CD8-positive, alpha-beta memory T cell (primary cell): Measurements from ENCODE around the gene CETP. TPM values are rescaled to one million over a fixed set of nuclear protein-coding genes. Genes with fewer than 3 reads are reported as not detected.

Source experiments
- CTCF ChIA-PET: fragments of 350-600 bp; sonication (Branson Sonifier 250); formaldehyde crosslinking; loops from one replicate; lab custom pipeline; 2021; ENCODE audit warnings: antibody characterized with exemption; lab: Charles Lee
- POLR2A ChIA-PET: fragments of 350-600 bp; sonication (Branson Sonifier 250); formaldehyde crosslinking; loops from one replicate; lab custom pipeline; 2021; ENCODE audit warnings: antibody characterized with exemption; lab: Charles Lee
- DNase-seq, 5 donors: peaks; one replicate each; pipeline versions ENCODE4 v3.0.0 to v3.0.0-alpha.2; 2020 to 2022; ENCODE audit warnings: mixed read lengths in 1 of 5
- H3K27ac ChIP-seq: one replicate; pipeline ENCODE4 v1.7.0; 2013; ENCODE audit warnings: low read depth, mild to moderate bottlenecking, low read length, moderate library complexity
- H3K27me3 ChIP-seq: 2 replicates; pipeline ENCODE4 v1.7.0; 2013; ENCODE audit warnings: low read length, mild to moderate bottlenecking; ENCODE audit not compliant: insufficient read depth, poor library complexity, severe bottlenecking
- H3K36me3 ChIP-seq: 2 replicates; pipeline ENCODE4 v1.7.0; 2013; ENCODE audit warnings: mild to moderate bottlenecking, low read length, moderate library complexity; ENCODE audit not compliant: insufficient read depth
- H3K4me1 ChIP-seq: 2 replicates; pipeline ENCODE4 v1.7.0; 2013; ENCODE audit warnings: mild to moderate bottlenecking, low read length, moderate library complexity; ENCODE audit not compliant: insufficient read depth
- H3K4me3 ChIP-seq: 2 replicates; pipeline ENCODE4 v1.7.0; 2013; ENCODE audit warnings: mild to moderate bottlenecking, low read length
- H3K9me3 ChIP-seq: 2 replicates; pipeline ENCODE4 v1.7.0; 2013; ENCODE audit warnings: mild to moderate bottlenecking, low read length
- H3K27ac Mint-ChIP-seq, 8 donors: one replicate each; pipeline ENCODE4 v1.8.0; 2020 to 2021; ENCODE audit warnings: mixed read lengths in 8 of 8, mild to moderate bottlenecking in 6 of 8, inconsistent platforms in 3 of 8, moderate library complexity in 3 of 8
- H3K27me3 Mint-ChIP-seq, 2 donors: one replicate each; pipeline ENCODE4 v1.8.0; 2020 to 2021; ENCODE audit warnings: mixed read lengths in 2 of 2, mild to moderate bottlenecking in 1 of 2, moderate library complexity in 1 of 2
- H3K36me3 Mint-ChIP-seq, 3 donors: one replicate each; pipeline ENCODE4 v1.8.0; 2020 to 2021; ENCODE audit warnings: mixed read lengths in 3 of 3, inconsistent platforms in 1 of 3, mild to moderate bottlenecking in 1 of 3
- H3K4me1 Mint-ChIP-seq, 3 donors: one replicate each; pipeline ENCODE4 v1.8.0; 2020 to 2021; ENCODE audit warnings: mixed read lengths in 3 of 3, inconsistent platforms in 1 of 3, mild to moderate bottlenecking in 1 of 3
- H3K4me3 Mint-ChIP-seq, 7 donors: one replicate each; pipeline ENCODE4 v1.8.0; 2020 to 2021; ENCODE audit warnings: mixed read lengths in 7 of 7, mild to moderate bottlenecking in 6 of 7, moderate library complexity in 4 of 7, inconsistent platforms in 2 of 7
- H3K9me3 Mint-ChIP-seq, 5 donors: one replicate each; pipeline ENCODE4 v1.8.0; 2020 to 2022; ENCODE audit warnings: mixed read lengths in 5 of 5, mild to moderate bottlenecking in 3 of 5, moderate library complexity in 2 of 5, inconsistent platforms in 1 of 5
- polyA plus RNA-seq: library from polyadenylated mRNA; unstranded; fragments of 300-500 nt; fragmentation: Illumina TruSeq; gene quantifications from one replicate; pipeline ENCODE4 v1.2.3, GENCODE V29; 2021
- total RNA-seq, 2 experiments: library from RNA; stranded (reverse); gene quantifications; one replicate each; pipeline ENCODE4 v1.2.3, GENCODE V29; 2021

The CETP gene
- total and polyA plus RNA-seq, 3 experiments from 2014 or later = not detected

DNA sequence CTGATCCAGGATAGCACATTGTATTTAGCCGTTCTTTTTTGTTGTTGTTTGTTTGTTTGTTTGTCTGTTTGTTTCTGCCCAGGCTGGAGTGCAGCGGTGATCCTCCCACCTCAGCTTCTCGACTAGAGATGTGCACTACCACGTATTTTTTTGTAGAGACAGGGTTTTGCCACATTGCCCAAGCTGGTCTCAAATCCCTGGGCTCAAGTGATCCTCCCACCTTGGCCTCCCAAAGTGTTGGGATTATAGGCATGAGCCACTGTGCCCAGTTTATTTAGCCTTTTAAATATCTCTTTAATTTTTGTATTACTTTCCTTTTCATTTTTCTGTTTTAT, 18.4 kb downstream of the CETP start:
- Histone ChIP-seq H3K27ac (no peak overlapping the region), H3K36me3 (peaks cover 11% of the 10 kb centered on the region)
- no peak overlapping the region for H3K4me3 Mint-ChIP-seq

GRCh38 chr16:56980792-56981724, 19.3 kb downstream of the CETP start:
- Histone ChIP-seq H3K9me3 (no peaks in the 10 kb centered on the region), H3K27ac (no peak overlapping the region), H3K4me3 (no peak overlapping the region), H3K27me3 (no peaks in the 10 kb centered on the region), H3K4me1 (peaks cover 39% of the 10 kb centered on the region), H3K36me3 (peaks cover 11% of the 10 kb centered on the region)
- H3K4me1 Mint-ChIP-seq = peaks cover 52 to 76% (median 64%) of the 10 kb centered on the region in 3 donors
- H3K9me3 Mint-ChIP-seq = no peaks in the 10 kb centered on the region
- ChIA-PET POLR2A (interaction anchor here (1.9 kb wide), 1 partner anchor 8 kb away, joined by 7 read pairs; the partner anchor contains the start of gene NLRC5), CTCF (interaction anchor here (0.7 to 8.9 kb wide), 3 partner anchors 8 to 103 kb away, joined by 3 to 80 read pairs (median 4); partner anchors contain the start of gene NLRC5)
- DNase-seq = no peak
- peak overlapping the region in 1 of 7 donors; percentile 6 for H3K4me3 Mint-ChIP-seq
- H3K27me3 Mint-ChIP-seq = no peaks in the 10 kb centered on the region
- H3K27ac Mint-ChIP-seq = peak overlapping the region; percentile 21 to 97 (median 78)
- peaks cover 0 to 31% (median 10%) of the 10 kb centered on the region in 3 donors for H3K36me3 Mint-ChIP-seq

More for the DNA sequence above, 18.4 kb downstream of the CETP start:
- ChIA-PET CTCF (interaction anchor here (0.7 to 1.4 kb wide), 2 partner anchors 9 to 104 kb away, joined by 3 to 4 read pairs; partner anchors contain the start of gene NLRC5), POLR2A (interaction anchor here (1.9 kb wide), 1 partner anchor 9 kb away, joined by 7 read pairs; the partner anchor contains the start of gene NLRC5)
- H3K4me1 ChIP-seq = peaks cover 30% of the 10 kb centered on the region
- no peaks in the 10 kb centered on the region for H3K27me3 ChIP-seq
- H3K9me3 ChIP-seq = no peaks in the 10 kb centered on the region
- DNase-seq = no peak
- H3K4me1 Mint-ChIP-seq = peaks cover 52 to 76% (median 64%) of the 10 kb centered on the region in 3 donors
- no peak overlapping the region for H3K4me3 ChIP-seq
- no peaks in the 10 kb centered on the region for H3K27me3 Mint-ChIP-seq
- H3K36me3 Mint-ChIP-seq = peaks cover 0 to 31% (median 9%) of the 10 kb centered on the region in 3 donors
- no peaks in the 10 kb centered on the region for H3K9me3 Mint-ChIP-seq
- peak overlapping the region in 4 of 8 donors; percentile 5 to 64 (median 48) for H3K27ac Mint-ChIP-seq

GRCh38 chr16:56981729-56982271, 20.1 kb downstream of the CETP start:
- CTCF ChIA-PET = interaction anchor here (1.1 to 8.9 kb wide), 3 partner anchors 8 to 17 kb away, joined by 3 to 80 read pairs (median 3); no protein-coding TSS in a partner anchor
- H3K36me3 Mint-ChIP-seq = peaks cover 0 to 31% (median 10%) of the 10 kb centered on the region in 3 donors
- POLR2A ChIA-PET = no interaction called here
- peak in 1 of 5 donors; percentile 35 for DNase-seq
- Histone ChIP-seq H3K27me3 (no peaks in the 10 kb centered on the region), H3K36me3 (peaks cover 11% of the 10 kb centered on the region), H3K4me1 (peaks cover 46% of the 10 kb centered on the region), H3K9me3 (no peaks in the 10 kb centered on the region), H3K4me3 (no peak overlapping the region), H3K27ac (no peak overlapping the region)
- peaks cover 56 to 78% (median 64%) of the 10 kb centered on the region in 3 donors for H3K4me1 Mint-ChIP-seq
- no peaks in the 10 kb centered on the region for H3K27me3 Mint-ChIP-seq
- no peak overlapping the region for H3K4me3 Mint-ChIP-seq
- H3K9me3 Mint-ChIP-seq = no peaks in the 10 kb centered on the region
- peak overlapping the region in 7 of 8 donors; percentile 21 to 97 (median 82) for H3K27ac Mint-ChIP-seq

DNA sequence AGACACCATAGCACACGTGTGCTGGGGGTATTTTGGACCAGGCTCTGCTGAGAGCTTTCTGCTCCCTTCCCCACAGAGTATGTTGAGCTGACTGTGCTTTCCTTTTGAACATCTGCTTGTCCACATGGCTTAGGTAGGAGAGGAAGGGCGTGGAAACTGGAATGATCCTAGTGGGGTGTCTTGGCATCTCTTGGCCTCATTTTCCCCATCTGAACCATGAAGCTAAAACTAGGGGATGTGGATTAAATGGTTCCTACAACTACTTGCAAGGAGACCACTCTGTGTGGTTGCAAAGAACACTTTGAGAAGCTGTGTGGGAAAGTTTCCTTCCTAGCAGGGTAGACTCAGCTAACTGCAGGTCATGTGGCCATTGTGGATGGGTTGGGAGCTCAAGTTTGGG, 20.9 kb downstream of the CETP start:
- CTCF ChIA-PET = interaction anchor here (0.9 to 8.9 kb wide), 7 partner anchors 9 to 59 kb away, joined by 3 to 80 read pairs (median 3); no protein-coding TSS in a partner anchor
- Mint-ChIP-seq H3K36me3 (peaks cover 0 to 35% (median 10%) of the 10 kb centered on the region in 3 donors), H3K27ac (peak overlapping the region; percentile 1 to 86 (median 47)), H3K9me3 (no peaks in the 10 kb centered on the region), H3K27me3 (no peaks in the 10 kb centered on the region), H3K4me3 (peak overlapping the region in 3 of 7 donors; percentile 14 to 41 (median 34)), H3K4me1 (peaks cover 61 to 82% (median 73%) of the 10 kb centered on the region in 3 donors)
- DNase-seq = no peak
- no peaks in the 10 kb centered on the region for H3K9me3 ChIP-seq
- POLR2A ChIA-PET = no interaction called here
- no peak overlapping the region for H3K4me3 ChIP-seq
- H3K27me3 ChIP-seq = no peaks in the 10 kb centered on the region
- H3K4me1 ChIP-seq = peaks cover 54% of the 10 kb centered on the region
- H3K36me3 ChIP-seq = peaks cover 11% of the 10 kb centered on the region
- H3K27ac ChIP-seq = no peak overlapping the region

GRCh38 chr16:56983211-56983751, 21.5 kb downstream of the CETP start:
- peak in 1 of 5 donors; percentile 31 for DNase-seq
- no peaks in the 10 kb centered on the region for H3K27me3 ChIP-seq
- peaks cover 11% of the 10 kb centered on the region for H3K36me3 ChIP-seq
- peaks cover 67 to 88% (median 79%) of the 10 kb centered on the region in 3 donors for H3K4me1 Mint-ChIP-seq
- H3K4me1 ChIP-seq = peaks cover 59% of the 10 kb centered on the region
- H3K4me3 ChIP-seq = no peak overlapping the region
- peak overlapping the region in 5 of 8 donors; percentile 1 to 70 (median 35) for H3K27ac Mint-ChIP-seq
- no peaks in the 10 kb centered on the region for H3K27me3 Mint-ChIP-seq
- peak overlapping the region in 1 of 7 donors; percentile 34 for H3K4me3 Mint-ChIP-seq
- no peak overlapping the region for H3K27ac ChIP-seq
- H3K36me3 Mint-ChIP-seq = peaks cover 0 to 39% (median 13%) of the 10 kb centered on the region in 3 donors
- ChIA-PET POLR2A (no interaction called here), CTCF (interaction anchor here (0.9 to 8.9 kb wide), 7 partner anchors 10 to 59 kb away, joined by 3 to 80 read pairs (median 3); no protein-coding TSS in a partner anchor)
- no peaks in the 10 kb centered on the region for H3K9me3 Mint-ChIP-seq
- no peaks in the 10 kb centered on the region for H3K9me3 ChIP-seq

GRCh38 chr16:56984639-56985038, 22.9 kb downstream of the CETP start:
- Mint-ChIP-seq H3K27ac (peak overlapping the region; percentile 42 to 98 (median 84)), H3K9me3 (no peaks in the 10 kb centered on the region), H3K36me3 (peaks cover 0 to 48% (median 13%) of the 10 kb centered on the region in 3 donors), H3K27me3 (no peaks in the 10 kb centered on the region), H3K4me1 (peaks cover 73 to 94% (median 81%) of the 10 kb centered on the region in 3 donors), H3K4me3 (peak overlapping the region in 6 of 7 donors; percentile 1 to 78 (median 38))
- H3K4me3 ChIP-seq = no peak overlapping the region
- H3K27me3 ChIP-seq = no peaks in the 10 kb centered on the region
- no peak for DNase-seq
- ChIA-PET CTCF (interaction anchor here (0.8 to 8.9 kb wide), 3 partner anchors 20 to 109 kb away, joined by 3 to 80 read pairs (median 3); no protein-coding TSS in a partner anchor), POLR2A (interaction anchor here (0.5 kb wide), 1 partner anchor 146 kb away, joined by 8 read pairs; no protein-coding TSS in a partner anchor)
- no peaks in the 10 kb centered on the region for H3K9me3 ChIP-seq
- H3K4me1 ChIP-seq = peaks cover 64% of the 10 kb centered on the region
- H3K27ac ChIP-seq = no peak overlapping the region
- H3K36me3 ChIP-seq = peaks cover 11% of the 10 kb centered on the region

GRCh38 chr16:56985288-56985961, 23.7 kb downstream of the CETP start:
- peak overlapping the region; percentile 42 to 98 (median 84) for H3K27ac Mint-ChIP-seq
- H3K9me3 Mint-ChIP-seq = no peaks in the 10 kb centered on the region
- no peak overlapping the region for H3K27ac ChIP-seq
- peak in 1 of 5 donors; percentile 47 for DNase-seq
- ChIA-PET POLR2A (no interaction called here), CTCF (interaction anchor here (0.9 to 8.9 kb wide), 2 partner anchors 14 to 21 kb away, joined by 3 to 80 read pairs; no protein-coding TSS in a partner anchor)
- no peaks in the 10 kb centered on the region for H3K27me3 ChIP-seq
- H3K4me1 ChIP-seq = peaks cover 64% of the 10 kb centered on the region
- peaks cover 11% of the 10 kb centered on the region for H3K36me3 ChIP-seq
- H3K9me3 ChIP-seq = no peaks in the 10 kb centered on the region
- H3K27me3 Mint-ChIP-seq = no peaks in the 10 kb centered on the region
- no peak overlapping the region for H3K4me3 ChIP-seq
- peak overlapping the region in 6 of 7 donors; percentile 10 to 78 (median 52) for H3K4me3 Mint-ChIP-seq
- peaks cover 0 to 56% (median 15%) of the 10 kb centered on the region in 3 donors for H3K36me3 Mint-ChIP-seq
- peaks cover 68 to 86% (median 74%) of the 10 kb centered on the region in 3 donors for H3K4me1 Mint-ChIP-seq
